ENCODE results near the gene PLGRKT. TPM values are rescaled to one million over a fixed set of nuclear protein-coding genes. Genes with fewer than 3 reads are reported as not detected.
"Not testable (repeated sequence)": the region's sequence is repeated elsewhere in the genome, so short reads cannot be mapped to it uniquely, and the experiment has no call there.

Gene PLGRKT
- total RNA-seq, 1 experiment from 2014 or later: 12.9 TPM

DNA sequence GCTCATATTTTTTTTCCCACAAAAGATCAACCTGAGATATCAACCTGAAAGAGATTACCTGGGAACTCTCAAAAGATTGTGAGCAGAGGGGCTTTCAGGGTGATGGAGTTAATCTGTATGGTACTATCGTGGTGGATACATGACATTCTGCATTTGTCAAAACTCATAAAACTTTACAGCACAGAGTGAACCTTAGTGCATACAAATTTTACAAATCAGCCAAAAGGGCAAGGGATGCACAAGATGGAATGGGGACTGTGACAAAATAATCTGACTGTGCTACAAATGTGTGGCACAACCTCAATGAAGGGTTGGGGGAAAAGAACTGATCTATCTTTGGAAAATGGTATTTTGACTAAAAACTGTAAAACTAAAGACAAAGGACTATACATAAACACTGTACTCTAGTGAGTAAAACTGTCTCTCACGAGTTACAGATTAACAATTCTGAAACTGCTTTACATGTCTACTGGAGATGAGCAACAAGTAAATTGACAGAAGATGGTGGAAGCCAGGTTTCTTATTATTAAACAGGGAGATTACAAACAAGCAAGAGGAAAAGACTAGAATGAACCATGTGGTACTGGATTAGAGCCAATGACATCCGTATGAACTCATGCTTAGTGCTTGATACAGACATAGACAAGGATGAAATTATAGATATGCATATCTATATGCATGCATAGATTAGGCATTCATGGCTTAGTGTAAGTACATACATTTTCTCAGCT lies 73.3 kb downstream of the PLGRKT start:
- Histone ChIP-seq H3K9me3 (no peaks in the 10 kb centered on the region), H3K27me3 (no peaks in the 10 kb centered on the region), H3K36me3 (no peaks in the 10 kb centered on the region), H3K4me3 (no peak overlapping the region)
- DNase-seq: no peak

DNA sequence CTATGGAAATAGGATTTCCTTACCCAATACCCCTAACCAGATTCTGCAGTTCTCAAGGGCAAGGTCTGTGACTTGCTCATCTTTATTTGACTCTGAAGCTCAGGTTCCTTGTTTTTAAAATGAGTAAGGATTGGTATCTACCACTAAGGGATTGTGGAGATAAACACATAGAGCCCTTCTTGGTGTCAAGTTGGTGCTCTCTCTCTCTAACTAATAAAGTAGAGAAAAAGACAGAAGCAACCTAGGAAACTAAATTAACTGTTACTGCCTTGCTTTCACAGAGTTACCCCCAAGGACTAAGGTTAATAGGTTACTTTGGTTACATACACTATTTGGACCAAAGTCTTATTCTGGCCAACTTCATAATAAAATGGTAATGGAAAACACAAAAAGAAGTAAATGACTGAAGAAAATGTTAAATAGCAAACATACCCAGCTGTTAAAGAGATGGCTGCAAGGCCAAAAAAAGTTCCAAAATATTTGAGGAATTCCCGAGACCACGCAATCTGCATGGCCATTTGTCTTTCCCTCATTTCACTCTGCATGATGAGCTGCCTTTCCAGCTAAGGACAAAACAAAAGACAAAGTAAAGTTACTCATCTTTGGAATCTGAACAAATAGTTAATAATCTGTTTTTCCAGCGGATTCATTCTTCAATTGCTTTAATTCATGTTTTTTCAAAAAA lies 76.3 kb downstream of the PLGRKT start:
- no peak for DNase-seq
- Histone ChIP-seq H3K36me3 (no peaks in the 10 kb centered on the region), H3K4me3 (no peak overlapping the region), H3K27me3 (no peaks in the 10 kb centered on the region), H3K9me3 (no peaks in the 10 kb centered on the region)

DNA sequence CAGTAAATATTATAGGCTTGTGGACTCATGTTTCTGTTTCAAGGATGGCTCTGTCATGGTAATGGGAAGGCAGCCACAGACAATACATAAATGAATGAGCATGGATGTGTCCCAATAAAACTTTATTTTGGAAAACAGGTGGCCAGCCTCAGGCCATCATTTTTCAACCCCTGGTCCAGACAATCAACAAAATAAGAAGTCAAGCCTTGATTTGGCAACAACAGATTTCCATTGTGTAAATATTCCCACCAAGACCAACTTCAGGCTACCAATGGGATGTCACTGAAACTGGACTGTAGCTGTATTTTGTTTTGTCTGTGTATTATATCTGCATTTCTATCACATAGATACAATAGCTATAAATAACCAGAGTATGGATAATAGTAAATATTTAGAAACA lies 77.4 kb downstream of the PLGRKT start:
- no peak for DNase-seq
- Histone ChIP-seq H3K4me3 (no peak overlapping the region), H3K36me3 (no peaks in the 10 kb centered on the region), H3K27me3 (no peaks in the 10 kb centered on the region), H3K9me3 (no peaks in the 10 kb centered on the region)

DNA sequence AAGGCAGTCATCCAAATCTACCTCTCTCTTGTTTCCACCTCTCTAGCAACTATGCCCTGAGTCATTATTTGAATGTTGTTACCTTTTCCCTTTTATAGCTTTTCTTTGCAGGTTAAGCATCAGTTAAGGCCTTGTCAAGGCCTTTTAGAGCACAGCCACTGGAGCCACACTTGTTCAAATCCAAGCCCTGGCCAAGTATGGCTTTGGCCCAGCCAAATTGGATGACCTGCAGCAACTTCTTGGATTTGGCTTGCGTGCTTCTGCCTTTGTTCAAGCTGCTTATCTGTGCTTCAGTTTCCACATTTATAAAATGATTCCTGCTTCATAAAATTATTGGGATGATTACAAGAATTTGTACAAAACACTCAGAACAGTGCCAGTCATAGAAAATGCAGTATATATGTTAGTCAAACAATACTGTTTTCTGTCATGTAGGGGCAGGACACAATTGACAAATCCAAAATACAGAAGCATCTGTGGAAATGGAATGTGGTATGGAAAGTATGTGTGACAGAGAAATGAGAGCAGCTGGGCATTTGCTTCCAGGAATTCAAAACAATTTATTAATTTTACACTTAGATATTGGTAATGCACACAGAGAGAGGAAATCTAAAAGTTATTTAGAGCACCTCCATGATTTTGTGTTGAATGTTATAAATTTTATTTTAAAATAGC lies 80.2 kb downstream of the PLGRKT start:
- Histone ChIP-seq H3K36me3 (no peaks in the 10 kb centered on the region), H3K4me3 (no peak overlapping the region), H3K27me3 (no peaks in the 10 kb centered on the region), H3K9me3 (no peaks in the 10 kb centered on the region)
- DNase-seq: no peak

DNA sequence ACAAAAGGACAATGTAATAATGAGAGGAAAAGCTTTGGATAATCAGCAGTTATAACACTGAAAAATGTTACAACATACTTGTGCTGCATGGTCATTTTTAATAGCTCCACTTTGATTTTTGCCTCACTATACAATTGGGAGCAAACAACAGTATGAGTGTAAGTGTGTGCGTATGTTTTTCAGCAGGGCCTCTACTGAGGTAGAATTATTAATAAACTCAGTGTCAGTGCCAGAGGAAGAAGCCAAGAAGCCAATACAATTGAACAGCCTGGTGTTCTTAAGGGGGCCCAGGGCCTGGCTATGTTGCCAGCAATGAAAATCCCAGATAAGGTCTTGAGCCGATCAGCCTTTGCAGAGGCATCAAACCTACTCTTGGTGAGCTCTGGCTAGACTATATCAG lies 81.9 kb downstream of the PLGRKT start:
- DNase-seq: no peak

DNA sequence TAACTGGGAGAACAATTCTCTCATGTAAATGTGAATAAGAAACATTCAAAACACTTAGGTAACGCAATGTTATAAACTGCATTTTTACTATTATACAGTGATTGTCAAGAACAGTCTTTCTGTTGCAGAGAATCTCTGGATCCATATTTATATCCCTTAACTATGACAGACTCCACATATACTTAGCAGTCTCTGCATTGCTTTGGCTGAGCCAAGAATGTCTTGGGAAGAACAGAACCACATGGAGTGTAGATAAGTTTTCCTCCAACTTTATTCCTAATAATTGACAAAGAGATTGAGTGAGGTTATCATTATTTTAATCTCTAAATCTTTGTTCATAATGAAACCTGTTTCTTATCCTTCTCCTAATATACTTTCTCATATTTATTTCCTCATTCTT lies 82.5 kb downstream of the PLGRKT start:
- no peaks in the 10 kb centered on the region for H3K36me3 ChIP-seq
- no peak for DNase-seq
- no peaks in the 10 kb centered on the region for H3K27me3 ChIP-seq
- no peak overlapping the region for H3K4me3 ChIP-seq
- H3K9me3 ChIP-seq: no peaks in the 10 kb centered on the region

More for the DNA sequence above, 81.9 kb downstream of the PLGRKT start:
- Histone ChIP-seq H3K27me3 (no peaks in the 10 kb centered on the region), H3K4me3 (no peak overlapping the region), H3K36me3 (no peaks in the 10 kb centered on the region), H3K9me3 (no peaks in the 10 kb centered on the region)

DNA sequence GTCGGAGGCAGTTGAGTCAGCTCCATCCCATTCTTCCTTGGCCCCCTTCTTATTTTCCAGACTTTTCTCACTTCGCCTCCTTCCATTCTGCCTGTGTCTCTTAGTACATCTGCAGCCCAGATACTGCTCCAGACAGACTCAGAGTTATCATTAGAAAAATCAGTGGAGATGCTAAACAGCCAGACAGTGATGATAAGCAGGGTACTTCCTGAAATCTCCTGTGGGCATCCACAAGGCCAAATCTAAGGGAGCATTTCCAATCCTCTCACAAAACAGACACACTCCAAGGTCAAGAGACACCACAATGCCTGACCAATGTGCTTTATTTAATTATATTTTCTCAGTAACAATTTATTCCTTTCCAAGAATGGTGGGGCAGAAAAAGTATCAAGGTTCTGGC lies 83.5 kb downstream of the PLGRKT start:
- H3K36me3 ChIP-seq: no peaks in the 10 kb centered on the region
- no peaks in the 10 kb centered on the region for H3K9me3 ChIP-seq
- H3K27me3 ChIP-seq: no peaks in the 10 kb centered on the region
- DNase-seq: no peak
- no peak overlapping the region for H3K4me3 ChIP-seq

DNA sequence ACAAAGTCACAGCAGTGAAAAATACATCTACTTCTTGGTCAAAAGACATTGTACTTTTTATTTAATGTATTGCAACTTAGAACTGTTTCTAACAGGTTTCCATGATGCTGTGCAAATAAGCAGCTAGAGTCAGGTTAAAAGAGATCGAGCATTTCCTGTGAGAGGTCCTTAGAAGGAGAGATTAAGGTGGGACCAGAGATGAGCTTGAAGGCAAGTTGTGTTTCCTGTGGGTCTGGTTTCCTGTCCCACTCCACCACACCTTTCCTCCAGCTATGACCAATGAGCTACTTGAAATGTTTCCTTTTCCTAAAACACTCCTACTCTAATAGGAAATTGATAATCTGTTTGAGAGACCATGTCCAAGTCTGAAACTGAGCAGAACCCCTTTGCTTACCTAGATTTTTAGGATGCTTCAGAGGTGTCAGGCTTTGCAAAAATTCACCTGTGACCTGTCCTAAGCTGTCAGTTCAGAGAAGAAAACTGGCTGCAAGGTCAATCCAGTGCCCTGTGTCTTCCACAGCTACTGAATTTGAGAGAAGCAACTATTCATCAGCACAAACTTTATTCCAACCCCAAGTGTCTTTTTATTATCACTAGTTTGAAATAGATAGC lies 85.0 kb downstream of the PLGRKT start:
- Histone ChIP-seq H3K27me3 (no peaks in the 10 kb centered on the region), H3K36me3 (no peaks in the 10 kb centered on the region), H3K4me3 (no peak overlapping the region), H3K9me3 (no peaks in the 10 kb centered on the region)
- DNase-seq: no peak

DNA sequence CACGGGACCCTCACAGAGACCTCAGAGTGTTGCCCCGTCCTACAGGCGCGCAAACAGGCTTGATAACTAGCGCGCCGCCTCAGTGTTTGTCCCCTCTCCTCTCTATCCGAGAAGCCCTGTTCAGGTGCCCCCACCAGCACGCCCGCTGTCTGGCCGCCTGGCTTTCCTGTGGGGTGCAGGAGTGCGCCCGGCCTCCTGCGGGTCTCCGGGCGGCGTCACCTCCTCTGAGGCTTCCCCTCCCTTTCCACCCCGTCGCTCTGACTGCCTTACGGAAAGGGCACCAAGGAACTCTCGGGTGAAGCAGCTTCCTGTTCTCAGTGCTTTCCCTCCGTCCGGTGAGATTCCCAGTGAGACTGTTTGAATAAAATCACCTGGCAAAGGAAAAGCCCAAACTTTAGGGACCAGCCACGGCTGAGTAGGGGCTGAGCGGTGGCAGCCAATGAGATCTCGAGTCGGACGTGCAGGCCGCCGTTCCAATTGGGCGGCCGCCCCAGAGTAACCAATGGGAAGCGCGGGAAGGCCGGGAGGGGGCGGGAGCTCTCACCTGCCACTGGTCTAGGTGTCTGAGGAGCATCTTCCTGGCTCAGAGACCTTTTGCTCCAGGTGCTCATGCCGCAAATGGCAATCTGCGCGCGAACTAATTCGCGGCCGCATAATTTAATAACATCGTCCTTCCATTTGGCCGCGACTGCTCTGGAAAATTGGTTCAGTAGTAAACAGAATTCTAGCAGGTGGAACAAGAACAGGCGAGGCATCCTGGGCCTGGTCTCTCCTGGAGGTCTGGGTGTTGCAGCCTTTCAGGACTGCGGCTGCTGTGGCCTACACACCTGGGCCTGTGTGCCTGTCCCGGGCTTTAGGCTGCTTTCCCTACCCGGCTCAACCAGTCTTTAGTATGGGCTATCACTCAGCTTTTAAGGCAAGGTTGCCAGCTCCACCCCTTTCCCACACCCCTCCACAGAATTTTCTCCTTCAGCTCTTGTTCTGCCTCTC lies 98.4 kb downstream of the PLGRKT start, which contains the start of gene RLN1:
TSS of gene RLN1 (minus strand) at position 885 of the 990 bp plus-strand sequence. CDS start at position 755, 130 bp downstream.
- not testable (repeated sequence) for H3K9me3 ChIP-seq, DNase-seq, H3K36me3 ChIP-seq, H3K4me3 ChIP-seq, H3K27me3 ChIP-seq

DNA sequence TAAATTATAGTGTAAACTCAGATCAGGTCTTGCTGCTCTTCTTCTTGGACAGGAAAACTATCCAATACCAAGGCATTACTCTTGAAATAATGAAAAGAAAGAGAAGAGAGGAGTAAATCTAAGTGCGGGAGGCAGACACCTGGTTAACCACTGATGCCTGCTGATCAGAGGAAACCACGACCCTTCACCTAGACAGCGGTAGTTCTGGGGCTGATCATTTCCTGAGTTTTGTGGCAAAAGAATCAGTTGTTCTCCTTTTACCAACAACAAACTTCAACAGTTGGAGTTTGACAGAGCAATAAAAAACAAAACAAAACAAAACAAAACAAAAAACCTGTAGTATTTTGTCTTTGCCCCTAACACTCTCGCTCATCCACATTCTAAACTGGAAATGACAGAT lies 101.0 kb downstream of the PLGRKT start:
- H3K9me3 ChIP-seq: no peaks in the 10 kb centered on the region

DNA sequence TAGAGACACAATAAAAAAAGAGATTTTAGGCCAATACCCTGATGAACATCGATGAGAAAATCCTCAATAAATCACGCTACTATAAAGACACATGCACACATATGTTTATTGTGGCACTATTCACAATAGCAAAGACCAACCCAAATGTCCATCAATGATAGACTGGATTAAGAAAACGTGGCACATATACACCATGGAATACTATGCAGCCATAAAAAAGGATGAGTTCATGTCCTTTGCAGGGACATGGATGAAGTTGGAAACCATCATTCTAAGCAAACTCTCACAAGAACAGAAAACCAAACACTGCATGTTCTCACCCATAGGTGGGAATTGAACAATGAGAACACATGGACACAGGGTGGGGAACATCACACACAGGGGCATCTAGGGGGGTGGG lies 106.4 kb downstream of the PLGRKT start:
- not testable (repeated sequence) for H3K27me3 ChIP-seq, H3K36me3 ChIP-seq, H3K4me3 ChIP-seq, DNase-seq, H3K9me3 ChIP-seq

More for the DNA sequence above, 101.0 kb downstream of the PLGRKT start:
- Histone ChIP-seq H3K27me3 (no peaks in the 10 kb centered on the region), H3K36me3 (no peaks in the 10 kb centered on the region), H3K4me3 (no peak overlapping the region)
- DNase-seq: no peak

DNA sequence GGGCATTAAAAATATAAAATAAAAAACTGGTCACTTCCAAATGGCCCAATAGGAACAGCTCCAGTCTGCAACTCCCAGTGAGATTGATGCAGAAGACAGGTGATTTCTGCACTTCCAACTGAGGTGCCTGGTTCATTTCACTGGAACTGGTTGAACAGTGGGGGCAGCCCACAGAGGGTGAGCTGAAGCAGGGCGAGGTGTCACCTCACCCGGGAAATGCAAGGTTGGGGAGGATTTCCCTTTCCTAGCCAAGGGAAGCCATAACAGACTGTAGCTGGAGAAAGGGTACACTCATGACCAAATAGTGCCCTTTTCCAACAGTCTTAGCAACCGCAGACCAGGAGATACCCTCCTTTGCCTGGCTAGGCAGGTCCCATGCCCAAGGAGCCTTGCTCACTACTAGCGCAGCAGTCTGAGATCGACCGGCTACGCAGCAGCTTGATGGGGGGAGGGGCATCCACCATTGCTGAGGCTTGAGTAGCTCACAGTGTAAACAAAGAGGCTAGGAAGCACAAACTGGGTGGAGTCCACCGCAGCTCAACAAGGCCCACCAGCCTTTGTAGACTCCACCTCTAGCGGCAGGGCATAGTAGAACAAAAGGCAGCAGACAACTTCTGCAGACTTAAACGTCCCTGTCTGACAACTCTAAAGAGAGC lies 110.7 kb downstream of the PLGRKT start:
- H3K27me3 ChIP-seq: no peaks in the 10 kb centered on the region
- no peaks in the 10 kb centered on the region for H3K9me3 ChIP-seq
- no peak overlapping the region for H3K4me3 ChIP-seq
- H3K36me3 ChIP-seq: no peaks in the 10 kb centered on the region
- DNase-seq: no peak

DNA sequence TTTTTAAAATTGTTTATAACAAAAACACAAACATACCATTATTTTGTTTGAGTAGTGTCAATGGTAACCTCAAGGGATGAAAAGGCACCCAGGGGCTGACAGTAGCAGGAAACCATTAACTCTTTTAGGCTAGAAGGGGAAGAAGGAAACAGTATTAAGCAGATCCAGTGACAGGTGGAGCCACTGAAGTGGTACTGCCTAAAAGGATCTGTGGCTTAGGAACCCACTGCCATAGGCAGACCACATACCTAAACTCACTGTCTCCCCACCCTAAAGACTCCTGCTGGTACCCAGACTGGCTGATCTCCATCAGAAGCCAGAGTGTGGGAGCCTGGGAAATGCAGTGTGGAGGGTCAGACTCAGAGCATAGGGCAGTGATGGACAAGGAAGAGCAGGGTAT lies 111.5 kb downstream of the PLGRKT start:
- Histone ChIP-seq H3K27me3 (no peaks in the 10 kb centered on the region), H3K36me3 (no peaks in the 10 kb centered on the region), H3K9me3 (no peaks in the 10 kb centered on the region), H3K4me3 (no peak overlapping the region)
- DNase-seq: no peak

DNA sequence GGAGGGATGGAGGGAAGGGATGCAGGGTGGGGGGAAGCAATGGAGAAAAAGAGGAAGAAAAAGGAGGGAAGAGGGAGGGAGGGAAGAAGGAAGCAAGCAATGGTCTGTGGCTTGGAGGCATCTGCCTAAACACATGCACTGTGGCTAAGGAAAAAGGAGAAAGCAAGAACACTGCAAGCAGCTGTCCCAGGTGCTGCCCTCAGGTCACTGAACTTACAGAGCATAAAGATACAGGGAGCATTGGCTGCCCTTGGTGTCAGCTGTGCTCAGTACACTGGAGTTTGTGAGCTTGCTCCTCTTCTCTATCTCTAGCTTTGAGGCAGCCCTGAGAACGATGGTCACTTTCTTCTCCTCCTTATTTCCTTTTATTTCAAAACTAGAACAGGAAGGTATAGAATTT lies 116.1 kb downstream of the PLGRKT start:
- not testable (repeated sequence) for H3K27me3 ChIP-seq, H3K4me3 ChIP-seq, DNase-seq, H3K9me3 ChIP-seq, H3K36me3 ChIP-seq

DNA sequence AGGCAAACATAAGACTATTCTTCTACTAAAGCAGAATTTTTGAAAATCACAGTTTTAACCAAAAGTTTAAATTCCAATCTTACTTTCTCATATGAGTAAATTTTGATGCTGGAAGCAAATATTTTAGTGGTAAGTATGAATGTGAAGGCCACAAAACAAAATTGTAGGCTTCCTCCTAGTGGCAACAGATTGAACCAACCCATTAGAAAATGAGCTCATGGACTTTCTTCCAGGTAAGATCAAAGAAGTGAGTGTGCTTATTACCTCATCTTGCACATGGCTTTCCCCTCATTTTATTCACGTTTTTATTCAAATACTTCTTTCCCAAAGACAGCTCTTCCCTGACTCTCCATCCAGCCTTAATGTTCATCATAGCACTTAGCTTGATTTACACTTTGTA lies 116.7 kb downstream of the PLGRKT start:
- DNase-seq: no peak
- H3K27me3 ChIP-seq: no peaks in the 10 kb centered on the region
- no peaks in the 10 kb centered on the region for H3K36me3 ChIP-seq
- no peaks in the 10 kb centered on the region for H3K9me3 ChIP-seq
- no peak overlapping the region for H3K4me3 ChIP-seq

DNA sequence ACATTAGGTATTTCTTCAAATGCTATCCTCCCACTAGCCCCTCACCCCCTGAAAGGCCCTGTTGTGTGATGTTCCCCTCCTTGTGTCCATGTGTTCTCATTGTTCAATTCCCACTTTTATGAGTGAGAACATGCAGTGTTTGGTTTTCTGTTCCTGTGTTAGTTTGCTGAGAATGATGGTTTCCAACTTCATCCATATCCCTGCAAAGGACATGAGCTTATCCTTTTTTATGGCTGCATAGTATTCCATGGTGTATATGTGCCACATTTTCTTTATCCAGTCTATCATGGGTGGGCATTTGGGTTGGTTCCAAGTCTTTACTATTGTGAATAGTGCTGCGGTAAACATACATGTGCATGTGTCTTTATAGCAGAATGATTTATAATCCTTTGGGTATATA lies 121.3 kb downstream of the PLGRKT start:
- not testable (repeated sequence) for H3K4me3 ChIP-seq, H3K9me3 ChIP-seq, H3K36me3 ChIP-seq, DNase-seq, H3K27me3 ChIP-seq

All from MG63 (cell line).